ENCODE data around the gene ST6GAL1. TPM values are rescaled to one million over a fixed set of nuclear protein-coding genes. Genes with fewer than 3 reads are reported as not detected.

The ST6GAL1 gene
- total and polyA plus RNA-seq, 2 of the 8 experiments (the other 6 are each of a cell fraction or from before 2014, with no cell fraction given), result 62.8 to 80.9 TPM

- ChIA-PET CTCF (ENCODE audit: partially characterized antibody) (interaction anchor here (0.6 to 2.0 kb wide), 9 partner anchors 8 to 144 kb away, joined by 3 to 5 read pairs (median 3); no protein-coding TSS in a partner anchor), POLR2A (ENCODE audit: partially characterized antibody) (interaction anchor here (0.6 to 1.4 kb wide), 3 partner anchors 12 to 848 kb away, joined by 3 to 5 read pairs (median 3); no protein-coding TSS in a partner anchor)
- peaks cover 2 to 11% (median 6%) of the 10 kb centered on the region in 4 experiments; a peak in 6 of 7 replicates for H3K4me1 ChIP-seq (replicated peaks in 1 of 4; ENCODE audit: control insufficient read depth in 3 of 4, insufficient read depth in 4 of 4, low read length in 3 of 4)
- H2BK15ac ChIP-seq (ENCODE audit: low read length), result no peak overlapping the region
- no peak overlapping the region for H3K4me3 ChIP-seq (ENCODE audit: extremely low read depth in 1 of 4, insufficient read depth in 2 of 4, low read depth in 3 of 4, low read length in 4 of 4)
- no peak overlapping the region for H3K4me2 ChIP-seq (ENCODE audit: insufficient read depth in 1 of 2, low read depth in 2 of 2, low read length in 2 of 2)
- H4K91ac ChIP-seq (replicated peaks; ENCODE audit: insufficient read length, low read length), result no peak overlapping the region
- no peak overlapping the region for H2BK12ac ChIP-seq (ENCODE audit: low read depth, low read length)
- no peak overlapping the region for H2AFZ ChIP-seq (ENCODE audit: low read length)
- no peak overlapping the region for H3K56ac ChIP-seq (replicated peaks; ENCODE audit: insufficient read length, low read depth, low read length)
- H3K27me3 ChIP-seq (replicated peaks in 1 of 4; ENCODE audit: control insufficient read depth in 3 of 4, extremely low read depth in 1 of 4, insufficient read depth in 3 of 4, low read length in 3 of 4), result no peaks in the 10 kb centered on the region
- DNase-seq (ENCODE audit: low read depth in 1 of 2, low spot score in 2 of 2) (no peak), FAIRE-seq (no peak)
- peaks cover 15% of the 10 kb centered on the region for H3K79me1 ChIP-seq (ENCODE audit: low read depth, low read length)
- H2BK20ac ChIP-seq (ENCODE audit: low read length), result no peak overlapping the region
- H3K18ac ChIP-seq (ENCODE audit: extremely low read depth, low read length), result no peak overlapping the region
- H3K36me3 ChIP-seq (ENCODE audit: control insufficient read depth in 2 of 4, insufficient read depth in 4 of 4, low read length in 3 of 4), result peaks cover 0 to 22% (median 10%) of the 10 kb centered on the region in 4 experiments; a peak in 6 of 8 replicates
- 89% methylated on average over 7 of the region's 7 CpGs; no CpG with 5 or more reads in 1 of the 2 experiments for WGBS, 2 experiments (ENCODE audit: extremely low coverage in 1 of 2, insufficient coverage in 1 of 2, insufficient read length in 1 of 2, insufficient replicate concordance in 2 of 2, low coverage in 1 of 2, low lambda C conversion rate in 2 of 2, missing lambda C conversion rate in 1 of 2)
- H3K14ac ChIP-seq (ENCODE audit: insufficient read length), result no peak overlapping the region
- H3K23me2 ChIP-seq (ENCODE audit: low read depth, low read length), result peaks cover under 1% of the 10 kb centered on the region; the same call in 1 of the 2 replicates
- no peak overlapping the region for H4K8ac ChIP-seq (ENCODE audit: extremely low read depth, insufficient read depth, low read length)
- peaks cover 0 to 28% of the 10 kb centered on the region in 2 experiments; a peak in 2 of 4 replicates for H3K79me2 ChIP-seq (ENCODE audit: control insufficient read depth in 1 of 2, insufficient read depth in 2 of 2, low read length in 2 of 2)
- TF ChIP-seq KDM4A (IDR thresholded peaks at IDR 0.05; ENCODE audit: low read depth, low read length, severe bottlenecking), result no peak
- no peak for TF ChIP-seq TAF7 (optimal IDR thresholded peaks at IDR 0.05; ENCODE audit: borderline replicate concordance, low read depth, low read length)
- TF ChIP-seq BACH1 (IDR thresholded peaks at IDR 0.05; ENCODE audit: low read length), result no peak
- no peak for TF ChIP-seq SUZ12 (IDR thresholded peaks at IDR 0.05; ENCODE audit: low read length)
- TF ChIP-seq TCF12 (IDR thresholded peaks at IDR 0.05; ENCODE audit: low read depth, low read length), result no peak
- no peak overlapping the region for H2BK120ac ChIP-seq (replicated peaks; ENCODE audit: low read depth, low read length)
- H2AK5ac ChIP-seq (ENCODE audit: low read depth, low read length), result no peak overlapping the region
- peaks cover 0 to 3% of the 10 kb centered on the region in 2 experiments for H4K20me1 ChIP-seq (replicated peaks in 1 of 2; ENCODE audit: control insufficient read depth in 1 of 2, insufficient read depth in 2 of 2, low read length in 2 of 2)
- no peaks in the 10 kb centered on the region for H3K9me3 ChIP-seq (ENCODE audit: insufficient read depth in 2 of 2, low read depth in 1 of 2, low read length in 1 of 2)
- H3K27ac ChIP-seq (ENCODE audit: low read depth, low read length), result no peak overlapping the region
- H3K9ac ChIP-seq (replicated peaks in 1 of 4; ENCODE audit: extremely low read depth in 1 of 4, low read depth in 3 of 4, low read length in 3 of 4), result no peak overlapping the region
- no peak overlapping the region for H2BK5ac ChIP-seq (ENCODE audit: low read depth, low read length)
- H4K5ac ChIP-seq (ENCODE audit: insufficient read length, low read depth, low read length), result no peak overlapping the region
- peak overlapping the region; percentile 57 for H3K4ac ChIP-seq (replicated peaks; ENCODE audit: insufficient read length, low read depth, low read length)
- no peak overlapping the region for H3K23ac ChIP-seq (ENCODE audit: insufficient read length)
Measured at GRCh38 chr3:186993210-186993782, 63.0 kb downstream of the ST6GAL1 start.

Measured in H1 (cell line).